ENCODE data around the gene ERLEC1.
A peak's percentile ranks its signal among the peaks of the same experiment; 100 is the strongest.

Gene ERLEC1

GRCh38 chr2:53786705-53787613 is at the start of gene ERLEC1, which contains the start of gene ASB3:
TSS of gene ERLEC1 (plus strand) at chr2:53787044. CDS start at chr2:53787211, 167 bp downstream.
TSS of gene ASB3 (minus strand) at chr2:53786953. CDS start at chr2:53765572, 21,381 bp downstream.
- H3K4me3 ChIP-seq (ENCODE audit: low read length): peak within 1 kb of the TSS; percentile 66
- no peak for TF ChIP-seq CTCF (IDR thresholded peaks at IDR 0.05; ENCODE audit: insufficient read depth, low read depth, low read length, missing control alignments)

GRCh38 chr2:53737091-53737490 is 49.8 kb upstream of the ERLEC1 start:
- no peak overlapping the region for H3K4me3 ChIP-seq (ENCODE audit: low read length)
- DNase-seq (ENCODE audit: low read depth): no peak
- no peak for TF ChIP-seq CTCF (IDR thresholded peaks at IDR 0.05; ENCODE audit: insufficient read depth, low read depth, low read length, missing control alignments)

More at GRCh38 chr2:53786705-53787613, at the start of gene ERLEC1, which contains the start of gene ASB3:
- DNase-seq (ENCODE audit: low read depth): peak; percentile 79

GRCh38 chr2:53739032-53739431 is 47.8 kb upstream of the ERLEC1 start:
- no peak for TF ChIP-seq CTCF (IDR thresholded peaks at IDR 0.05; ENCODE audit: insufficient read depth, low read depth, low read length, missing control alignments)
- H3K4me3 ChIP-seq (ENCODE audit: low read length): no peak overlapping the region
- no peak for DNase-seq (ENCODE audit: low read depth)

- peak; percentile 31 for DNase-seq (ENCODE audit: low read depth)
- H3K4me3 ChIP-seq (ENCODE audit: low read length): no peak overlapping the region
- TF ChIP-seq CTCF (IDR thresholded peaks at IDR 0.05; ENCODE audit: insufficient read depth, low read depth, low read length, missing control alignments): peak; percentile 32
Observed at GRCh38 chr2:53740170-53740569, 46.7 kb upstream of the ERLEC1 start.

- H3K4me3 ChIP-seq (ENCODE audit: low read length): no peak overlapping the region
- TF ChIP-seq CTCF (IDR thresholded peaks at IDR 0.05; ENCODE audit: insufficient read depth, low read depth, low read length, missing control alignments): no peak
- DNase-seq (ENCODE audit: low read depth): no peak
Observed at GRCh38 chr2:53744395-53745065, 42.3 kb upstream of the ERLEC1 start.

- no peak for DNase-seq (ENCODE audit: low read depth)
- no peak overlapping the region for H3K4me3 ChIP-seq (ENCODE audit: low read length)
- no peak for TF ChIP-seq CTCF (IDR thresholded peaks at IDR 0.05; ENCODE audit: insufficient read depth, low read depth, low read length, missing control alignments)
Observed at GRCh38 chr2:53750041-53750768, 36.6 kb upstream of the ERLEC1 start.
